RWPE2 (cell line): Measurements from ENCODE around the gene RRAD.

ENCODE experiments used
- ATAC-seq: fragments of 200-7000 bp; cut with Tn5 transposase; 3 replicates; pipeline ENCODE4 v1.9.1; 2021; ENCODE audit warnings: low read depth
- DNase-seq: peaks from one replicate; pipeline ENCODE4 v3.0.0-alpha.2; 2020; ENCODE audit warnings: low spot score
- H3K27ac ChIP-seq: fragments of 450-650 bp; 2 replicates; pipeline ENCODE4 v1.5.1; 2017; ENCODE audit warnings: mild to moderate bottlenecking; ENCODE audit not compliant: poor library complexity, severe bottlenecking
- H3K27me3 ChIP-seq: fragments of 250-450 bp; sonication (Bioruptor Pico); 2 replicates; pipeline ENCODE4 v1.5.1; 2021; ENCODE audit warnings: mild to moderate bottlenecking, moderate library complexity; ENCODE audit not compliant: insufficient read depth, poor library complexity, severe bottlenecking
- H3K36me3 ChIP-seq: fragments of 250-450 bp; sonication (Bioruptor Pico); 2 replicates; pipeline ENCODE4 v1.5.1; 2020; ENCODE audit warnings: low read depth, mild to moderate bottlenecking, moderate library complexity
- H3K4me1 ChIP-seq: fragments of 250-450 bp; sonication (Bioruptor Pico); 2 replicates; pipeline ENCODE4 v1.5.1; 2021; ENCODE audit warnings: mild to moderate bottlenecking, moderate library complexity; ENCODE audit not compliant: insufficient read depth, poor library complexity, severe bottlenecking
- H3K4me3 ChIP-seq: fragments of 250-450 bp; sonication (Bioruptor Pico); 2 replicates; pipeline ENCODE4 v1.5.1; 2021; ENCODE audit warnings: mild to moderate bottlenecking, moderate library complexity; ENCODE audit not compliant: severe bottlenecking
- H3K9me3 ChIP-seq: fragments of 250-450 bp; sonication (Bioruptor Pico); 2 replicates; pipeline ENCODE4 v1.5.1; 2021; ENCODE audit warnings: mild to moderate bottlenecking, moderate library complexity; ENCODE audit not compliant: severe bottlenecking
- CTCF ChIP-seq: fragments of 450-650 bp; IDR thresholded peaks from one replicate; pipeline ENCODE4 v1.5.1; 2017; ENCODE audit warnings: mild to moderate bottlenecking, moderate library complexity; ENCODE audit not compliant: poor library complexity, severe bottlenecking

RRAD gene

GRCh38 chr16:66919569-66920298 is 5.6 kb downstream of the RRAD start:
- Histone ChIP-seq H3K4me3 (no peak overlapping the region), H3K9me3 (no peaks in the 10 kb centered on the region), H3K27me3 (peaks cover 7% of the 10 kb centered on the region), H3K27ac (no peak overlapping the region), H3K36me3 (no peaks in the 10 kb centered on the region), H3K4me1 (no peaks in the 10 kb centered on the region)
- no peak for TF ChIP-seq CTCF
- ATAC-seq = no peak
- DNase-seq = no peak

- ATAC-seq (no peak), DNase-seq (no peak)
- Histone ChIP-seq H3K4me3 (no peak within 1 kb of the TSS), H3K9me3 (no peaks in the 10 kb centered on the region), H3K4me1 (no peaks in the 10 kb centered on the region), H3K27ac (no peak within 1 kb of the TSS), H3K36me3 (no peaks in the 10 kb centered on the region), H3K27me3 (no peaks in the 10 kb centered on the region)
- no peak for TF ChIP-seq CTCF
These were observed 6.3 kb downstream of the RRAD start, which contains the start of gene CDH16 for GRCh38 chr16:66918803-66919568. CDH16 (minus strand) TSS chr16:66918885; CDS start chr16:66918065, 820 bp downstream.

GRCh38 chr16:66918355-66918754 is 7.0 kb downstream of the RRAD start:
- ATAC-seq (no peak), DNase-seq (no peak)
- Histone ChIP-seq H3K27me3 (no peaks in the 10 kb centered on the region), H3K4me1 (no peaks in the 10 kb centered on the region), H3K27ac (no peak overlapping the region), H3K9me3 (no peaks in the 10 kb centered on the region), H3K36me3 (no peaks in the 10 kb centered on the region), H3K4me3 (no peak overlapping the region)
- TF ChIP-seq CTCF = no peak

GRCh38 chr16:66917741-66918140 is 7.6 kb downstream of the RRAD start:
- no peak overlapping the region for H3K4me3 ChIP-seq
- H3K27me3 ChIP-seq = no peaks in the 10 kb centered on the region
- no peak overlapping the region for H3K27ac ChIP-seq
- DNase-seq (no peak), ATAC-seq (no peak)
- no peaks in the 10 kb centered on the region for H3K36me3 ChIP-seq
- no peaks in the 10 kb centered on the region for H3K9me3 ChIP-seq
- TF ChIP-seq CTCF = no peak
- H3K4me1 ChIP-seq = no peaks in the 10 kb centered on the region
